Adipocyte (in vitro differentiated cells): ENCODE data around the gene OXSR1.

ENCODE experiments used
- DNase-seq: peaks from one replicate; pipeline ENCODE4 v3.0.0-alpha.2; 2015; ENCODE audit warnings: low read depth
- H3K27me3 ChIP-seq: replicated peaks from 2 replicates; pipeline ENCODE4 v1.7.0; 2013; ENCODE audit warnings: mild to moderate bottlenecking, low read length, moderate library complexity; ENCODE audit not compliant: control insufficient read depth, insufficient read depth
- H3K36me3 ChIP-seq: 2 replicates; pipeline ENCODE4 v1.7.0; 2013; ENCODE audit warnings: low read length, mild to moderate bottlenecking, moderate library complexity; ENCODE audit not compliant: control insufficient read depth, insufficient read depth, severe bottlenecking
- H3K4me1 ChIP-seq: 2 replicates; pipeline ENCODE4 v1.7.0; 2013; ENCODE audit warnings: mild to moderate bottlenecking, low read length, moderate library complexity; ENCODE audit not compliant: control insufficient read depth, insufficient read depth
- H3K4me3 ChIP-seq: 2 replicates; pipeline ENCODE4 v1.7.0; 2013; ENCODE audit warnings: mild to moderate bottlenecking, low read length, moderate library complexity
- H3K9ac ChIP-seq: 2 replicates; pipeline ENCODE4 v1.7.0; 2013; ENCODE audit warnings: mild to moderate bottlenecking, low read length, moderate library complexity
- H3K9me3 ChIP-seq: 2 replicates; pipeline ENCODE4 v1.7.0; 2013; ENCODE audit warnings: mild to moderate bottlenecking, low read length, moderate library complexity; ENCODE audit not compliant: control insufficient read depth

OXSR1 gene

DNA sequence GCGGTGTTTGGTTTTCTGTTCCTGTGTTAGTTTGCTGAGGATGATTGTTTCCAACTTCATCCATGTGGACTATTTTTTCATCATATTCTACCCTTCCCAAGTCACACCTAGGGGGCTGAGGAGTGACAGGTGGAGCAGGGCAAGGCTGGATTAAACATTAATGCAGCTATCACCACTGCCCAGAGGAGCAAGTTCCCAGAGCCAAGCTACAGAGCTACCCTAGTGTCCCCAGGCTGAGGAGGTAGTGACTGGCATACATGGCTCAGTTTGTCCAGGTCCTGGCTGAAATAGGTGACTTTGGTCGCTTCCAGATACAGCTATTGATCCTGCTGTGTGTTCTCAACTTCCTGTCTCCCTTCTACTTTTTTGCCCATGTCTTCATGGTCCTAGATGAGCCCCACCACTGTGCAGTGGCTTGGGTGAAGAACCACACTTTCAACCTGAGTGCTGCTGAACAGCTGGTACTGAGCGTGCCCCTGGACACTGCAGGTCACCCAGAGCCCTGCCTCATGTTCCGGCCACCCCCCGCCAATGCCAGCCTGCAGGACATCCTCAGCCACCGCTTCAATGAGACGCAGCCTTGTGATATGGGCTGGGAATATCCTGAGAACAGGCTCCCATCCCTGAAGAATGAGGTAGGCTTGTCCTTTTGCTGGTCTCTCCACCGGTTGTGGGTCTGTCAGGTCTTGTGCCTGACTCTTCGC, 100.4 kb downstream of the OXSR1 start, which contains the start of gene SLC22A13:
Gene SLC22A13, plus strand, starts transcription at position 209 of the 704 bp plus-strand sequence. Its CDS starts 49 bp downstream, at position 258.
- no peak within 1 kb of the TSS for H3K9ac ChIP-seq

DNA sequence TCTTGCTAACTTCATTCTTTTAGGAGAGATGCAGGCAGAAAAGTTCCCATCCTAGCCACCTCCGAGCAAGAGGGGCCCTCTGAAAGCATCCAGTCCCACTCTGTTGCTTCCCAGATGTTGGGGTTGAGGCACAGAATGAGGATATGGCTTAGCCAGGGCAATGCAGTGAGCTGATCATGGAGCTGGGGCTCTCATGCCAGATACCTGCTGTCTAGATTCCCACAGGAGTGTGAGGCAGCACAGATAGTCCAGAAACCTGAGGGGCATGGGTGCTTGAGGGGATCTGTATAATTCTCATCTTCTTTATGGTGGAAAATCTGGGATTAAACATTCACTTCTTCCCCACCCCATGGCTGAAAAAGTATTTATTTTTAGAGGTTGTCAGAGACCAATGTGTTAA, 101.5 kb downstream of the OXSR1 start:
- no peak for DNase-seq
- H3K9ac ChIP-seq = no peak overlapping the region
- no peaks in the 10 kb centered on the region for H3K27me3 ChIP-seq
- no peaks in the 10 kb centered on the region for H3K4me1 ChIP-seq
- H3K9me3 ChIP-seq = no peaks in the 10 kb centered on the region
- H3K36me3 ChIP-seq = no peaks in the 10 kb centered on the region
- no peak overlapping the region for H3K4me3 ChIP-seq

More for the DNA sequence above, 100.4 kb downstream of the OXSR1 start, which contains the start of gene SLC22A13:
- Histone ChIP-seq H3K4me1 (no peaks in the 10 kb centered on the region), H3K4me3 (no peak within 1 kb of the TSS), H3K36me3 (peaks cover 4% of the 10 kb centered on the region), H3K9me3 (no peaks in the 10 kb centered on the region), H3K27me3 (no peaks in the 10 kb centered on the region)
- no peak for DNase-seq

DNA sequence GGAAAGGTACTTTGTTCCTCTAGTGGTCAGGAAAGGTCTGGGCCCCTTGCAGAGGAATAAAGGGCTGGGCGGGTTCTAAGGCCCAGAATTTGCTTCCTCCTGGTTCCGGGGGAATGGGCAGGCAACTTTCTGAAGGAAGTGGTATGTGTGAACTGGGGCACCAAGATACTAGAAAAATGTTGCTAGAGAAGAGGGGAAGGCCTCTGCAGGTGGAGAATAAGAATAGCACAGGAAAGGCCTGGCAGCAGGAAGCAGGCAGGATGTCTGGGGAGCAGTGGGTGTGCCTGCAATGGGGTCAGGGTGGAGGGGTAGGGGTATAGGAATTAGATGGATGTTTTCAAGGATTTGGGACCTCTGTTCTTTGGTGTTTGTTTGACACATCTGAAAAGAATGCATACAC, 102.3 kb downstream of the OXSR1 start:
- H3K4me1 ChIP-seq = no peaks in the 10 kb centered on the region
- H3K9me3 ChIP-seq = no peaks in the 10 kb centered on the region
- H3K4me3 ChIP-seq = no peak overlapping the region
- no peak for DNase-seq
- H3K36me3 ChIP-seq = no peaks in the 10 kb centered on the region
- H3K27me3 ChIP-seq = no peaks in the 10 kb centered on the region
- no peak overlapping the region for H3K9ac ChIP-seq

DNA sequence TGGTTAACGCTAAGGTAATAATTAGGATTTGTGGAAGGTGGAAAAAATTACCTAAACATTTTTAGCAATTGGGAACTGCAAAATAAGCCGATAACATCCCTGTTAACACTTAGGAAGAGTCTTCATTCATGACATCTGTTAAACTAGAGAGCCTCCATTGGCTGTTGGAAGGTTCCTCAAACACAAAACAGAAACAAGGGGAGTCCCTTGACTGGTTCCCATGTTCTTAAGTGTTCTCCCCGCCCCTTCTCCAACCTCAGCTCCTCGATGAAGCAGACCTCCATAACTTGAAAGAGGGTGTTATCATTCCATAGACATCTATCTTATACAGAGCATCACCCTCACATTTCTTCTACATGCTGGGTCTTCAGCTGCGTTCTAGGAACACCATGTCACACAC, 102.8 kb downstream of the OXSR1 start:
- H3K9me3 ChIP-seq = no peaks in the 10 kb centered on the region
- H3K9ac ChIP-seq = no peak overlapping the region
- no peak overlapping the region for H3K4me3 ChIP-seq
- H3K27me3 ChIP-seq = no peaks in the 10 kb centered on the region
- no peaks in the 10 kb centered on the region for H3K4me1 ChIP-seq
- DNase-seq = no peak
- H3K36me3 ChIP-seq = no peaks in the 10 kb centered on the region

DNA sequence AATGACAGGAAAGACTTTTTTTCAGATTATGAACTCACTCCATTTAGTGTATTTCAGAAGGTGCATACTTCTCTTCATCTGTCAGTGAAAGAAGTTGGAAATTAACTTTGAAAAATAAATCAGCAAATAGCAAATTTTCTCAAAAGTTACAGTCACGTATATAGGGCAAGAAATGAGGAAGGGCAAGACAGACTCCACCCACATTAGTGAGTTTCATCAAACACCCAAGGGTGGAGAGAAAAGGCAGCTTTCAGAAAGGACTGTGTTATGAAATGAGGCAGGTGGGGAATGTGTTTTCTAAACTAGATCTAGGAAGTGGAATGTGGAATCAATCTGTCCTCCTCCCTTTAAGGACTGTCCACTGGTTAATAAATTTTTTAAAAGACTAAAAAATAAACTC, 103.2 kb downstream of the OXSR1 start:
- H3K36me3 ChIP-seq = no peaks in the 10 kb centered on the region
- DNase-seq = no peak
- no peak overlapping the region for H3K9ac ChIP-seq

DNA sequence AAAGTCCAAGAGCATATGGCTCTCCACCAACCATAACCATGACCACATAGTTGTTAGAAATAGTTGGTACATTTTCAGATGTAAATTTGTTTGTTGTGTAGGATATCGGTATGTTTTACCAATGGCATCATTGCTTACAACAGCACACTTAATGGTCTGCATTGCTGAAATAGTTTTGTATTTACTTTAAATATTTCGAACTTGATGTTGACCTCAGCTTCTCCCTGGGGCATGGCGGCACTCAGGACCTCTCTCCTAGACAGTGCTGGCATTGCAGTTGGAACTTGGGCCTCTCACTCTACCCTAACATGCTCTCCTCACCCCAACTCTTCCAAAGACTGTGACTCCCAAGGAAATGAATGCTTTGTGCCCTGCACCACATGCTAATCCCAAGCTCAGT, 105.3 kb downstream of the OXSR1 start:
- no peaks in the 10 kb centered on the region for H3K9me3 ChIP-seq
- no peak for DNase-seq
- no peak overlapping the region for H3K9ac ChIP-seq
- no peaks in the 10 kb centered on the region for H3K4me1 ChIP-seq
- H3K36me3 ChIP-seq = peaks cover 8% of the 10 kb centered on the region
- no peak overlapping the region for H3K4me3 ChIP-seq
- H3K27me3 ChIP-seq = no peaks in the 10 kb centered on the region

More for the DNA sequence above, 103.2 kb downstream of the OXSR1 start:
- H3K9me3 ChIP-seq = no peaks in the 10 kb centered on the region
- no peaks in the 10 kb centered on the region for H3K27me3 ChIP-seq
- no peak overlapping the region for H3K4me3 ChIP-seq
- H3K4me1 ChIP-seq = no peaks in the 10 kb centered on the region

DNA sequence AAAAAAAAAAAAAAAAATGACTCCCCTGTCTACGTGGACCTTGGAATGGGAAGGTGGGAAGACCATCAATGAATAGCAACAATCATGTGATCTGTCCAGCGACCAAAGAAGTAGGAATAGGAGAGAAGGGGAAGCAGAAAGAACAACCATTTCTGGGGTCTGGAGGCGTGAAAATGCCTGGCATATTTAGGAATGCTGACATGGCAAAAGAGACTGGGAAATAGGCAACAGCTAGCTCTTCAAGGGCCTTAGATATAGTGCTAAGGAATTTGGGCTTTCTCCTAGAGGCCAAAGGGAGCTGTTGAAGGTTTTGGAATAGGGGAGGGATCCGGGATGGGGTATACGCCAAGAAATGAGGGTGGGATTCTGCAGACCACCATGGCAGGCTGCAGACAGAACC, 106.2 kb downstream of the OXSR1 start:
- no peaks in the 10 kb centered on the region for H3K4me1 ChIP-seq
- no peak overlapping the region for H3K4me3 ChIP-seq
- no peak overlapping the region for H3K9ac ChIP-seq
- DNase-seq = no peak
- peaks cover 15% of the 10 kb centered on the region for H3K36me3 ChIP-seq
- no peaks in the 10 kb centered on the region for H3K9me3 ChIP-seq
- no peaks in the 10 kb centered on the region for H3K27me3 ChIP-seq

DNA sequence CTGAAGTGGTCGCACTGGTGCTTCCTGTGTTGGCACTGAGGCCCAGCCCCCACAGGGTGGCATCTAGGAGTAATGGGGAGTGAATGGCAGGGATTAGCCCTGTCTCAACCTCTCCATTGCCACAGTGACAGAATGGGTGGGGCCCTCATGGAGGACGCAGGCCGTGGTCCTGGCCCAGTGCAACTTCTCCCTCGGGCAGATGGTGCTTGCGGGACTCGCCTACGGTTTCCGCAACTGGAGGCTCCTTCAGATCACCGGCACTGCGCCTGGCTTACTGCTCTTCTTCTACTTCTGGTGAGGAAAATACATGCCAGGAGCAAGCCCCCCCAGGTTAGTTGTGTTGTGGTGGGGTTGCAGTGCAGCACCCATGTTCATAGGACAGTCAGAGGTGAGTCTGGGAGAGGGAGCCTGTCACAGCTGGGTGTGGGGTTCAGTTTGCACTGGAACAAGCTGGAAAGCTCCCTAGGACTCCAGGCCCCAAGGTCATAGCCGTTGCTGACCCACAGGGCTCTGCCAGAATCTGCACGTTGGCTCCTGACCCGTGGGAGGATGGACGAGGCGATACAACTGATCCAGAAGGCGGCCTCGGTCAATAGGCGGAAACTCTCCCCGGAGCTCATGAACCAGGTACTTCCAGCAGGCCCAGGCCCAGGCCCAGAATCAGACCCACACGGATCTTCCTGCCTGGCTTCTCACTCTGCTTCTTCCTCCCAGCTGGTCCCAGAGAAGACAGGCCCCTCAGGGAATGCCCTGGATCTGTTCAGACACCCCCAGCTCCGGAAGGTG, 109.7 kb downstream of the OXSR1 start:
- H3K9ac ChIP-seq = no peak overlapping the region
- H3K4me3 ChIP-seq = no peak overlapping the region
- H3K4me1 ChIP-seq = no peaks in the 10 kb centered on the region
- H3K36me3 ChIP-seq = peaks cover 32% of the 10 kb centered on the region
- no peaks in the 10 kb centered on the region for H3K27me3 ChIP-seq
- DNase-seq = no peak
- no peaks in the 10 kb centered on the region for H3K9me3 ChIP-seq

DNA sequence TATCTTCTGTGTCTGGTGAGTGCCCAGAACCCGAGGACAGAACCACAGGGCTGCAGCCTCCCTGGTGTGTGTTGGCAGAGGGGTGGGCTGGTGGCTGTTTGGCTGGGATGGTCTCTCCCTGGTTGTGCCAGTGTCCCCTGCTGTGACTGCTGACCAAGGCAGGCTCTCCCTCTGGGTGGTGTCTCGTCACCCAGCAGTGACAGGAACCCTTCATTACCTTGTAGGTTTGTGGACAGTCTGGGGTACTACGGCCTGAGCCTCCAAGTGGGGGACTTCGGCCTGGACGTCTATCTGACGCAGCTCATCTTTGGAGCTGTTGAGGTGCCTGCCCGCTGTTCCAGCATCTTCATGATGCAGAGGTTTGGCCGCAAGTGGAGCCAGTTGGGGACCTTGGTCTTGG, 110.3 kb downstream of the OXSR1 start:
- no peaks in the 10 kb centered on the region for H3K4me1 ChIP-seq
- peaks cover 32% of the 10 kb centered on the region for H3K36me3 ChIP-seq
- H3K9me3 ChIP-seq = no peaks in the 10 kb centered on the region
- no peak overlapping the region for H3K4me3 ChIP-seq
- DNase-seq = no peak
- no peaks in the 10 kb centered on the region for H3K27me3 ChIP-seq
- H3K9ac ChIP-seq = no peak overlapping the region

DNA sequence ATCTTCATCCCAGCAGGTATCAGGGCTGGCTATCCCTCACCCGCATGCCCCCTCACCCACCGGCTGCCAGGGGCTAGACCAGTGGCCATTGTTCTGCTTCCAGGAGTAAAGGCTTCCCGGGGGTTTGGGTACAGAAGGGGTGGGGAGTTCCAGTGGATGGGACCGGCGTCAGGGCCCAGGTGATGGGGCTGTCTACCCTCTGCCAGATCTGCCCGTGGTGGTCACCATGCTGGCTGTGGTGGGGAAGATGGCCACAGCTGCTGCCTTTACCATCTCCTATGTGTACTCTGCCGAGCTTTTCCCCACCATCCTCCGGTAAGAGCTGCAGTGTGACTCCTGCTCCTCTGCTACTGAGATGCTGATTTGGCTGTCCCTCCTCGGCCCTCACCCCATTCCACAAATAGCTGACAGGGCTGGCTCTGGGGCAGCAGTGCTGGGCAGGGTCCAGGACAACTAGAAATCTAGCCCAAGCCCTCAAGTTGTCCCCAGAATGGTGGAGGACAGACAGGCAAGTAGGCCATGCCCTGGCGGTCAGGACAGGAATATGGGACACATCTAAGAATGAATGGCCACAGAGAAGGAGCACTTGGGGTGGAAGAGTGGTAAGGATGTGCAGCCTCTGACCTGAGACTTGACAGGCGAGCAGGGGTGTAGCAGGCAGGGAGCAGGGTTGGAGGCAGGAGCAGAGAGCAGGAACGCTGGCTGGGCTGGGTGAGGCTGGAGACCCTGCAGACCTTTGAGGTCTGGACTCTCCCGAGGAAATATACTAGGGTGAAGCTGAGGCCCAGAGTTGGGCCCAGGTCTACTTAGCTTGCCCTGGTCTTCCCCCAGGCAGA, 111.0 kb downstream of the OXSR1 start:
- Histone ChIP-seq H3K9ac (no peak overlapping the region), H3K4me1 (no peaks in the 10 kb centered on the region), H3K36me3 (peaks cover 32% of the 10 kb centered on the region), H3K9me3 (no peaks in the 10 kb centered on the region), H3K27me3 (no peaks in the 10 kb centered on the region), H3K4me3 (no peak overlapping the region)
- no peak for DNase-seq
